Stimulated activated CD4-positive, alpha-beta T cell treated with anti-CD3 and anti-CD28 coated beads, Interleukin-4, amount 100 ng/mL, for 24 hours (primary cell): ENCODE results near the gene PCDHA4.

Experiments
- DNase-seq: peaks from one replicate; pipeline ENCODE4 v3.0.0-alpha.2; 2020

Gene PCDHA4

GRCh38 chr5:140862441-140863295 is 55.8 kb downstream of the PCDHA4 start:
- DNase-seq: no peak
